ENCODE data around the gene ESRRG.

GRCh38 chr1:216457356-216457755 is 265.9 kb downstream of the ESRRG start:
- no peak for TF ChIP-seq CTCF (IDR thresholded peaks at IDR 0.05; ENCODE audit: borderline replicate concordance, extremely low read depth, low read length, poor library complexity, severe bottlenecking)
- TF ChIP-seq EZH2 (IDR thresholded peaks at IDR 0.05; ENCODE audit: borderline replicate concordance, low read depth, low read length, severe bottlenecking): no peak

Data from DND-41 (cell line).